Endothelial cell of coronary artery (primary cell): ENCODE results near the gene SLC10A6. TPM values are rescaled to one million over a fixed set of nuclear protein-coding genes. Genes with fewer than 3 reads are reported as not detected.

ENCODE experiments used
- total RNA-seq: library from RNA; depleted of rRNA; stranded (reverse); fragments of >200 nt; gene quantifications from 2 replicates; pipeline ENCODE4 v1.2.3, GENCODE V29; 2014

Gene SLC10A6
- under 0.01 TPM in 1 of 2 replicates, not detected in the other for total RNA-seq

DNA sequence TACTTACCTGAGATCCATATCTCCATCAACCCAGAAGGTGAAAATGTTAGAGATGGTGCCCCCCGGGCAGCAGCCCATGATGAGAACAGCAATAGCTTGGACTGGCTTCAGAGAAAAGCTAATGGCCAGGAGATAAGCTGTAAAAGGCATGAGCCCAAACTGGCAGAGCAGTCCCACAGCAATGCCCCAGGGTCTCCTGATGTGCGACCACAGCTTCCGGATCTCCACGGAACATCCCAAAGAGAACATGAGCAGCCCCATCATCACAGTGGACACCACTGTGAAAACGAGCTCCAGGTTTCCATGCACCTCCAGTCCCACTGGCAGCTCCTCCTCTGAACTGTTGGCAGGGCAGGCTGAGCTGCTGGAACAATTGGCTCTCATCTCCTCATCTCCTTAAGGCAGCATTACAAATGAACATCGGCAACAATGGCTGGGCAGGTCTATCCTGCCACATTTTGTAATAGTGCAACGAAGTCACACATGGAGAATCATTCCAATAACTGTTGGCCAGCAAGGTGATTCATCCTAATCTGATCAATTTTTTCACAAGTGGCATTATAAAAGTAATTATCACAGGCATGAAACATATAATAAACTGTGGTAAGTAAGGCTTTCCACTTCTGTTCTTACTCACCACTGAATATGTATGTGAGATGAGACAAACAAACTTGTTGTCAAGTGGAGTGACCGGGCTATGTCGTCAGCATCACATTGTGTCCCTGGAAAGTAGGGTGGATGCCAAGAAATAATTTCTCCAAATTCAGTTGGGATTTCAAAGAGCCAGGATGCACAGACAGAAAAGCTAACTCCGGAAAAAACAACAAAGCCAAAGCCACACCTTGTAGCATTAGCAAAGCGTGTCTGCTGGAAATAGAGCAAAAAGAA is at the start of gene SLC10A6:
TSS of gene SLC10A6 (minus strand) at position 653 of the 888 bp plus-strand sequence. CDS start at position 384, 269 bp downstream.

GRCh38 chr4:86891762-86892635 is 42.8 kb upstream of the SLC10A6 start, which contains the start of gene C4orf36:
TSS of gene C4orf36 (minus strand) at chr4:86892422. CDS start at chr4:86891520, 902 bp downstream.

Other genes starting within 250 kb of the SLC10A6 start
- gene C4orf36, start 43.0 kb upstream of the SLC10A6 start, total RNA-seq: 0.18 TPM in 1 of 2 replicates, not detected in the other
- gene AFF1, start 85.6 kb upstream of the SLC10A6 start, total RNA-seq: 12.9 and 23.7 TPM in 2 replicates